ENCODE results near the gene MBP. TPM values are rescaled to one million over a fixed set of nuclear protein-coding genes. Genes with fewer than 3 reads are reported as not detected.

Gene MBP
- total RNA-seq, result 100 to 1,000 TPM; 138 to 148 TPM

GRCh38 chr18:77132369-77133050 is at the start of gene MBP:
Gene MBP (minus strand): TSS chr18:77132783. CDS start chr18:77105261, 27,522 bp downstream.
- peak within 1 kb of the TSS; percentile 95 for H3K27ac Mint-ChIP-seq
- peak; percentile 69 for ATAC-seq (ENCODE audit: low read depth)

GRCh38 chr18:77181950-77182707 is 49.5 kb upstream of the MBP start:
- ATAC-seq (ENCODE audit: low read depth) (no peak), DNase-seq (no peak)
- POLR2A ChIA-PET, result no interaction called here
- Mint-ChIP-seq H3K4me3 (no peak overlapping the region), H3K27me3 (peaks cover 3% of the 10 kb centered on the region), H3K36me3 (no peaks in the 10 kb centered on the region), H3K4me1 (no peaks in the 10 kb centered on the region), H3K9me3 (peaks cover 4% of the 10 kb centered on the region), H3K27ac (no peak overlapping the region)

More at GRCh38 chr18:77132369-77133050, at the start of gene MBP:
- Mint-ChIP-seq H3K4me3 (peak within 1 kb of the TSS; percentile 98), H3K4me1 (peaks cover 44% of the 10 kb centered on the region), H3K27me3 (no peaks in the 10 kb centered on the region), H3K36me3 (peaks cover 26% of the 10 kb centered on the region), H3K9me3 (no peaks in the 10 kb centered on the region)
- POLR2A ChIA-PET, result interaction anchor here (1.0 to 4.6 kb wide), 15 partner anchors 9 to 310 kb away, joined by 3 to 76 read pairs (median 11); partner anchors contain the start of gene ZNF236
- peak; percentile 85 for DNase-seq

- DNase-seq (no peak), ATAC-seq (ENCODE audit: low read depth) (no peak)
- Mint-ChIP-seq H3K4me1 (no peaks in the 10 kb centered on the region), H3K9me3 (peaks cover 1% of the 10 kb centered on the region), H3K27ac (no peak overlapping the region), H3K4me3 (no peak overlapping the region), H3K36me3 (no peaks in the 10 kb centered on the region), H3K27me3 (peaks cover 3% of the 10 kb centered on the region)
- POLR2A ChIA-PET, result no interaction called here
Measured at GRCh38 chr18:77178559-77178958, 46.0 kb upstream of the MBP start.

DNA sequence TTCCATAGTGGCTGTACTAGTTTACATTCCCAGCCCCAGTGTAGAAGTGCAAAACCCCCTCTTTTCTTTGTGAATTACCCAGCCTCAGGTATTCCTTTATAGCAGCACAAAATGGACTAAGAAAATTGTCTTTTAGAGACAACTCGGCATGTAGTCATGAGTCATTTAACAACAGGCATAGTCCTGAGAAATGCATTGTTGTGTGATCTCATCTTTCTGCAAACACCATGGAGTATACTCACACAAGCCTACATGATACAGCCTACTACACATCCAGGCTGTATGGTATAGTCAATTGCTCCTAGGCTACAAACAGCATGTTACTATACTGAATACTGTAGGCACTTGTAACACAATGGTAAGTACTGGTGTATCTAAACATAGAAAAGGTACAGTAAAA is 44.4 kb upstream of the MBP start:
- no peak for DNase-seq
- Mint-ChIP-seq H3K27ac (no peak overlapping the region), H3K27me3 (peaks cover 2% of the 10 kb centered on the region), H3K36me3 (no peaks in the 10 kb centered on the region), H3K4me1 (no peaks in the 10 kb centered on the region), H3K4me3 (no peak overlapping the region), H3K9me3 (no peaks in the 10 kb centered on the region)
- POLR2A ChIA-PET, result no interaction called here
- no peak for ATAC-seq (ENCODE audit: low read depth)

- Mint-ChIP-seq H3K9me3 (no peaks in the 10 kb centered on the region), H3K4me3 (no peak overlapping the region), H3K27me3 (peaks cover 9% of the 10 kb centered on the region), H3K36me3 (no peaks in the 10 kb centered on the region), H3K4me1 (no peaks in the 10 kb centered on the region), H3K27ac (no peak overlapping the region)
- no peak for ATAC-seq (ENCODE audit: low read depth)
- no peak for DNase-seq
- POLR2A ChIA-PET, result no interaction called here
Measured at GRCh38 chr18:77173275-77174030, 40.9 kb upstream of the MBP start.

- Mint-ChIP-seq H3K27ac (no peak overlapping the region), H3K36me3 (no peaks in the 10 kb centered on the region), H3K27me3 (peaks cover 9% of the 10 kb centered on the region), H3K9me3 (no peaks in the 10 kb centered on the region), H3K4me3 (no peak overlapping the region), H3K4me1 (no peaks in the 10 kb centered on the region)
- POLR2A ChIA-PET, result no interaction called here
- DNase-seq, result no peak
- no peak for ATAC-seq (ENCODE audit: low read depth)
Measured at GRCh38 chr18:77170890-77171410, 38.4 kb upstream of the MBP start.

- no peaks in the 10 kb centered on the region for H3K4me1 Mint-ChIP-seq
- no peaks in the 10 kb centered on the region for H3K36me3 Mint-ChIP-seq
- DNase-seq (no peak), ATAC-seq (ENCODE audit: low read depth) (no peak)
- no peak overlapping the region for H3K27ac Mint-ChIP-seq
- no peak overlapping the region for H3K4me3 Mint-ChIP-seq
- POLR2A ChIA-PET, result no interaction called here
- H3K9me3 Mint-ChIP-seq, result no peaks in the 10 kb centered on the region
- H3K27me3 Mint-ChIP-seq, result peaks cover 9% of the 10 kb centered on the region
Measured at GRCh38 chr18:77168811-77169311, 36.3 kb upstream of the MBP start.

DNA sequence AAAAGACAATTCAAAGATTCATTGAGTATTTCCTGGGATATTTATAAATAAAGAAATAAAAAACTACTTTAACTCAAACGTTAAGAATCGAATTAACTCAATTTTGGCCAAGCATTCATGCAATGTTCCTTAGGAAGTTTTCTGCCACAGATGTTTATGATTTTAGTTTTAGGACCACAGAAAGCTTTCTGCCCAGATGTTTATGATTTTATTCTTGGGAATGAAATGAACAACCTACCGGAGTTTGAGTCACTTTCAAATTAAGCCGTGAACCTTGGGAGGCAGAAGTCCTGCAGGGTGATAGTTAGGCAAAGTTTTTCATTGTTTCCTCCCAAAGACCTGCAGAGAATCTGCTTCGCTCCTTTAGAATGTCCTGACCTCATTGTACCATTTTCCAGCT is 34.7 kb upstream of the MBP start:
- Mint-ChIP-seq H3K36me3 (no peaks in the 10 kb centered on the region), H3K27ac (no peak overlapping the region), H3K4me1 (no peaks in the 10 kb centered on the region), H3K4me3 (no peak overlapping the region), H3K27me3 (peaks cover 8% of the 10 kb centered on the region), H3K9me3 (no peaks in the 10 kb centered on the region)
- ATAC-seq (ENCODE audit: low read depth), result no peak
- DNase-seq, result no peak
- POLR2A ChIA-PET, result no interaction called here

- DNase-seq, result no peak
- POLR2A ChIA-PET, result no interaction called here
- ATAC-seq (ENCODE audit: low read depth), result no peak
- no peak overlapping the region for H3K27ac Mint-ChIP-seq
- no peaks in the 10 kb centered on the region for H3K36me3 Mint-ChIP-seq
- H3K9me3 Mint-ChIP-seq, result no peaks in the 10 kb centered on the region
- H3K27me3 Mint-ChIP-seq, result peaks cover 7% of the 10 kb centered on the region
- no peak overlapping the region for H3K4me3 Mint-ChIP-seq
- H3K4me1 Mint-ChIP-seq, result no peaks in the 10 kb centered on the region
Measured at GRCh38 chr18:77166523-77166922, 33.9 kb upstream of the MBP start.

- H3K36me3 Mint-ChIP-seq, result no peaks in the 10 kb centered on the region
- POLR2A ChIA-PET, result no interaction called here
- H3K27me3 Mint-ChIP-seq, result peaks cover 3% of the 10 kb centered on the region
- no peaks in the 10 kb centered on the region for H3K9me3 Mint-ChIP-seq
- no peak overlapping the region for H3K4me3 Mint-ChIP-seq
- H3K4me1 Mint-ChIP-seq, result peaks cover 2% of the 10 kb centered on the region
- no peak for ATAC-seq (ENCODE audit: low read depth)
- no peak for DNase-seq
- H3K27ac Mint-ChIP-seq, result no peak overlapping the region
Measured at GRCh38 chr18:77165503-77166188, 33.1 kb upstream of the MBP start.

DNA sequence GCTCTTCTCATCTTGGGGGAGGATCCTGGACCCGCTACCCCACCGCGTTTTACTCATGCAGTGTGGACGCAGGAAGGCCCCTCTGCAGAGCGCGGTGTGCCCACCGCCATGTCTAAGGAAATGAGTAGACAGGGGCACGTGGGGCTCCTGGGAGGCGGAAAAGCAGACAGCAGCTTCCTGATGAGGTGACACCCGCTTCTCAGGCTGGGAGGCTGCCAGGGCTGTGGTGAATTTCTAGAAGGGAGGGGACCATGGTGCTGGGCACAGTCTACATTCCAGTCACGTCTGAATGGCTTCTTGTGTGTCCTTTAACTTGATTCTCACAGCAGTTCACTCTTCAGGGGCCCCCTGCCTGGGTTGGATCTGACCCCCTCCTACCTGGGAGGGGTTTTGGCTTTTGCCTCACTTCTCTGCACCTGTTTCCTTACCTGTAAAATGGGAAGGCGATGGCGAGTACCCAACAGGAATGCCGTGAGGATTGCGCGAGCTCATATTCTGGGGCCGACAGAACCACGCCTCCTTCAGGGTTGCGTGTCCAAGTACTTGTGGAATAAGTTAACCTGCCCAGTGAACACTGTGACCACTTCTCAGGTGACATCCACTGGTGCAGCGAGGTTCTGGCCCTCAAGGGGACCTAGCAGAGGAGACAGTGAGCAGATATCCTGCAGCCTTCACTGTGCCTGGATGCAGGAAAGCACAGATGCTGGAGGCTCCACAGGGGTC is 32.3 kb upstream of the MBP start:
- ATAC-seq (ENCODE audit: low read depth), result no peak
- H3K4me3 Mint-ChIP-seq, result no peak overlapping the region

GRCh38 chr18:77164026-77164425 is 31.4 kb upstream of the MBP start:
- Mint-ChIP-seq H3K9me3 (no peaks in the 10 kb centered on the region), H3K27ac (no peak overlapping the region), H3K36me3 (peaks cover 2% of the 10 kb centered on the region), H3K4me3 (no peak overlapping the region), H3K4me1 (peaks cover 3% of the 10 kb centered on the region), H3K27me3 (no peaks in the 10 kb centered on the region)
- POLR2A ChIA-PET, result no interaction called here
- ATAC-seq (ENCODE audit: low read depth), result no peak
- no peak for DNase-seq

More for the DNA sequence above, 32.3 kb upstream of the MBP start:
- DNase-seq, result no peak
- POLR2A ChIA-PET, result no interaction called here
- Mint-ChIP-seq H3K4me1 (peaks cover 3% of the 10 kb centered on the region), H3K27me3 (no peaks in the 10 kb centered on the region), H3K27ac (no peak overlapping the region), H3K36me3 (no peaks in the 10 kb centered on the region), H3K9me3 (no peaks in the 10 kb centered on the region)

Data from activated naive CD8-positive, alpha-beta T cell treated with anti-CD3 and anti-CD28 coated beads, Interleukin-2, amount 10 ng/mL, durations not matched to agents 7 days and 5 days (primary cell).